GM12872 (cell line): ENCODE data around the gene BBS12.

ENCODE experiments used
- CTCF ChIP-seq: IDR thresholded peaks from 3 replicates; pipeline ENCODE4 v1.5.1; 2011; ENCODE audit warnings: low read depth, mild to moderate bottlenecking, low read length, moderate library complexity; ENCODE audit not compliant: insufficient read depth

The BBS12 gene

GRCh38 chr4:122776916-122777315 is 44.4 kb downstream of the BBS12 start:
- TF ChIP-seq CTCF, result no peak

GRCh38 chr4:122777846-122778673 is 45.6 kb downstream of the BBS12 start:
- TF ChIP-seq CTCF, result no peak

GRCh38 chr4:122781486-122781885 is 49.0 kb downstream of the BBS12 start:
- TF ChIP-seq CTCF, result no peak

GRCh38 chr4:122783301-122784215 is 51.1 kb downstream of the BBS12 start:
- no peak for TF ChIP-seq CTCF

- no peak for TF ChIP-seq CTCF
Observed at GRCh38 chr4:122784261-122784660, 51.8 kb downstream of the BBS12 start.

- TF ChIP-seq CTCF, result no peak
Observed at GRCh38 chr4:122785099-122785498, 52.6 kb downstream of the BBS12 start.

- no peak for TF ChIP-seq CTCF
Observed at GRCh38 chr4:122787940-122788339, 55.4 kb downstream of the BBS12 start.
